A673 (cell line): ENCODE results near the gene HACD4. TPM values are rescaled to one million over a fixed set of nuclear protein-coding genes. Genes with fewer than 3 reads are reported as not detected.

ENCODE experiments used
- BruUV-seq: library from RNA; stranded (reverse); fragments of 400-500 nt; replicated peaks from 2 replicates; lab custom pipeline; 2021; lab: Mats Ljungman, UMichigan
- CTCF ChIA-PET: fragments of 300-600 bp; sonication (Branson Sonifier 250); formaldehyde crosslinking; loops from one replicate; lab custom pipeline; 2022; ENCODE audit warnings: antibody characterized with exemption; lab: Charles Lee
- POLR2A ChIA-PET: fragments of 300-600 bp; sonication (Branson Sonifier 250); formaldehyde crosslinking; loops from one replicate; lab custom pipeline; 2022; ENCODE audit warnings: antibody characterized with exemption; ENCODE audit not compliant: low non-redundant PET; lab: Charles Lee
- DNase-seq: peaks from one replicate; pipeline ENCODE4 v3.0.0-alpha.2; 2015; ENCODE audit warnings: low spot score
- H3K27ac ChIP-seq: fragments of 200-600 bp; sonication (generic); 2 replicates; pipeline ENCODE4 v1.5.1; 2016; ENCODE audit warnings: mixed run types, low read depth, mild to moderate bottlenecking, mixed read lengths, antibody characterized with exemption, low read length; ENCODE audit not compliant: poor library complexity, severe bottlenecking
- H3K27me3 ChIP-seq: fragments of 200-600 bp; sonication (generic); replicated peaks from 2 replicates; pipeline ENCODE4 v1.6.1; 2017; ENCODE audit warnings: mixed run types, low read depth, mild to moderate bottlenecking, mixed read lengths, antibody characterized with exemption, low read length; ENCODE audit not compliant: insufficient read depth, poor library complexity
- H3K36me3 ChIP-seq: fragments of 200-600 bp; sonication (generic); 2 replicates; pipeline ENCODE4 v1.6.1; 2016; ENCODE audit warnings: mixed run types, mild to moderate bottlenecking, mixed read lengths, antibody characterized with exemption, low read length; ENCODE audit not compliant: insufficient read depth, poor library complexity, severe bottlenecking
- H3K4me1 ChIP-seq: fragments of 200-600 bp; sonication (generic); 2 replicates; pipeline ENCODE4 v1.6.1; 2017; ENCODE audit warnings: mixed run types, mild to moderate bottlenecking, mixed read lengths, antibody characterized with exemption, low read length; ENCODE audit not compliant: insufficient read depth, poor library complexity, severe bottlenecking
- H3K4me3 ChIP-seq: fragments of 200-600 bp; sonication (generic); 2 replicates; pipeline ENCODE4 v1.5.1; 2016; ENCODE audit warnings: low read depth, mixed run types, mild to moderate bottlenecking, mixed read lengths, low read length; ENCODE audit not compliant: poor library complexity, severe bottlenecking
- H3K9me3 ChIP-seq: fragments of 200-600 bp; sonication (generic); 2 replicates; pipeline ENCODE4 v1.6.1; 2016; ENCODE audit warnings: mixed run types, low read depth, mild to moderate bottlenecking, mixed read lengths, antibody characterized with exemption, low read length; ENCODE audit not compliant: poor library complexity, severe bottlenecking
- EZH2 ChIP-seq: fragments of 200-600 bp; sonication (generic); IDR thresholded peaks from 2 replicates; pipeline ENCODE4 v1.6.1; 2017; ENCODE audit warnings: borderline replicate concordance, low read depth, mild to moderate bottlenecking, mixed read lengths, antibody characterized with exemption, low read length; ENCODE audit not compliant: poor library complexity, severe bottlenecking
- intact Hi-C: fragments of 100-400 bp; cut with micrococcal nuclease; formaldehyde crosslinking; loops from one replicate; pipeline ENCODE4 v1.10.0; 2022; ENCODE audit not compliant: unreplicated experiment
- total RNA-seq: library from RNA; stranded (reverse); gene quantifications from 2 replicates; pipeline ENCODE4 v1.2.3, GENCODE V29; 2021
- TF ChIP-seq, protein P1 (sequence below): fragments of 300-800, 200-600 bp; sonication (generic); conservative IDR thresholded peaks from 2 replicates; pipeline ENCODE4 v1.5.1; 2017; ENCODE audit warnings: low read depth, mild to moderate bottlenecking, antibody characterized with exemption, low read length, moderate library complexity, mixed read lengths

Gene HACD4
- total RNA-seq, 1 experiment from 2014 or later = 0.19 TPM

DNA sequence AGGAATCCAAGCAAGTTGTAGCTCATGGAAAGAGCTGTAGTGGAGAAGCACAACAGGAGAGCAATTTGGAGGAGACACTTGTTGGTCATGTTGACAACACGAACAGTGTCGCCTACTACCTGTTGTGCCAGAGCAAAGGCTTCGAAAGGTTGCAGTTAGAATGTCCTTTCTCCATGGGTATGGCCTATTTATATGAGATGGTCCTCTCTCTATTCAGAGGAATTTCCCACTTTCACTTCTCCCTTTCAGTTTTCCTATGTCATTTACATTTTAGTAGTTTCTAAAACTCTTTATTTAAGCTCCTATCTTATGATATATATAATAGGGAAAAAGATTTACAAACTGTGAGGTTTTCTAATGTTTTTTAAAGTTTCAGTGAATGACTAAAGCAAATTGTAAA is 46.3 kb upstream of the HACD4 start, which contains the start of gene IFNB1:
TSS of gene IFNB1 (minus strand) at position 162 of the 400 bp plus-strand sequence. CDS start at position 89, 73 bp downstream.
- no peaks in the 10 kb centered on the region for H3K36me3 ChIP-seq
- H3K4me3 ChIP-seq = no peak within 1 kb of the TSS
- ChIA-PET POLR2A (no interaction called here), CTCF (no interaction called here)
- BruUV-seq = no TSS peak
- no peaks in the 10 kb centered on the region for H3K9me3 ChIP-seq
- no peak for DNase-seq
- no peaks in the 10 kb centered on the region for H3K4me1 ChIP-seq
- no peak within 1 kb of the TSS for H3K27ac ChIP-seq
- intact Hi-C loops = no loop called here
- TF ChIP-seq, protein P1, sequence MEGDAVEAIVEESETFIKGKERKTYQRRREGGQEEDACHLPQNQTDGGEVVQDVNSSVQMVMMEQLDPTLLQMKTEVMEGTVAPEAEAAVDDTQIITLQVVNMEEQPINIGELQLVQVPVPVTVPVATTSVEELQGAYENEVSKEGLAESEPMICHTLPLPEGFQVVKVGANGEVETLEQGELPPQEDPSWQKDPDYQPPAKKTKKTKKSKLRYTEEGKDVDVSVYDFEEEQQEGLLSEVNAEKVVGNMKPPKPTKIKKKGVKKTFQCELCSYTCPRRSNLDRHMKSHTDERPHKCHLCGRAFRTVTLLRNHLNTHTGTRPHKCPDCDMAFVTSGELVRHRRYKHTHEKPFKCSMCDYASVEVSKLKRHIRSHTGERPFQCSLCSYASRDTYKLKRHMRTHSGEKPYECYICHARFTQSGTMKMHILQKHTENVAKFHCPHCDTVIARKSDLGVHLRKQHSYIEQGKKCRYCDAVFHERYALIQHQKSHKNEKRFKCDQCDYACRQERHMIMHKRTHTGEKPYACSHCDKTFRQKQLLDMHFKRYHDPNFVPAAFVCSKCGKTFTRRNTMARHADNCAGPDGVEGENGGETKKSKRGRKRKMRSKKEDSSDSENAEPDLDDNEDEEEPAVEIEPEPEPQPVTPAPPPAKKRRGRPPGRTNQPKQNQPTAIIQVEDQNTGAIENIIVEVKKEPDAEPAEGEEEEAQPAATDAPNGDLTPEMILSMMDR = no peak
- TF ChIP-seq EZH2 = no peak
- H3K27me3 ChIP-seq = no peaks in the 10 kb centered on the region

DNA sequence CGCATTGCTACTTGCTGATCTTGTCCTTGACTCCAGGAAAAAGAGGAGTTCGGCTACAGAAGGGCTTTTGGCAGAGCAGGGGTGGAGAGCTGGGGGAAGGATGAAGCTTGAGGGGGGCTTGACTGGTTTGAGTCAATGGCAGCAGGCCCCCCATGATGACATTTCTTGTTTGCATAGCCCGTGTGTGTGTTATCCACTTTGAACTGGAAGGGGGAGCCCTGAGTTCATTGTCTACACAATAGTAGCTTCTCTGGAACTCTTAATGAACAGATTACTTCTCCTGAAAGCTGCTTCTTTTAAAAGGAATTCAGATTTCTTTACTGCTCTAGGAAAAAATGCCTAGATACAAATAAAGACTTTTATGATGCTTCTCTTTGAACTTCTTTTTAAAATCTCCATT is 44.0 kb upstream of the HACD4 start:
- BruUV-seq = no TSS peak
- TF ChIP-seq, protein P1 = no peak
- TF ChIP-seq EZH2 = no peak
- Histone ChIP-seq H3K36me3 (no peaks in the 10 kb centered on the region), H3K27me3 (no peaks in the 10 kb centered on the region), H3K27ac (no peak overlapping the region), H3K4me3 (no peak overlapping the region), H3K4me1 (no peaks in the 10 kb centered on the region), H3K9me3 (no peaks in the 10 kb centered on the region)
- no peak for DNase-seq
- intact Hi-C loops = no loop called here
- POLR2A ChIA-PET = no interaction called here
- CTCF ChIA-PET = no interaction called here

DNA sequence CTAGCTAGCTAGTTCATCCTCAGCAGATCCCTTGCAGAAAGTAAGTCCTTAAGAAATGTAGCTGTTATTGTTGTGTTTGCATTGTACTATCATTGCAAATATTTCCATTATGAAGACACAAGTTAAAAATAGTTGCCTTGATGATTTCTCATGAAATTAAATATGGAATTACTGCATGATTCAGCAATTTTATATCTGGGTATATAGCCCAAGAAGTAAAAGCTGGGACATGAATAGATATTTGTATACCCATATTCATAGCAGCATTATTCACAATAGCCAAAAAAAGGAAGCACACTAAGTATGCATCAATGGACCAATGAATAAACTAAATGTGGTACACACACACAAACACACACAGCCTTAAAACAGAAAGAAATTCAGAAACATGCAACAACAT is 39.5 kb upstream of the HACD4 start:
- Histone ChIP-seq H3K9me3 (no peaks in the 10 kb centered on the region), H3K4me3 (no peak overlapping the region), H3K36me3 (no peaks in the 10 kb centered on the region), H3K4me1 (no peaks in the 10 kb centered on the region), H3K27me3 (no peaks in the 10 kb centered on the region), H3K27ac (no peak overlapping the region)
- TF ChIP-seq, protein P1 = no peak
- no peak for TF ChIP-seq EZH2
- intact Hi-C loops = no loop called here
- DNase-seq = no peak
- POLR2A ChIA-PET = no interaction called here
- BruUV-seq = no TSS peak
- CTCF ChIA-PET = no interaction called here
